ENCODE data around the gene PDE10A.

DNA sequence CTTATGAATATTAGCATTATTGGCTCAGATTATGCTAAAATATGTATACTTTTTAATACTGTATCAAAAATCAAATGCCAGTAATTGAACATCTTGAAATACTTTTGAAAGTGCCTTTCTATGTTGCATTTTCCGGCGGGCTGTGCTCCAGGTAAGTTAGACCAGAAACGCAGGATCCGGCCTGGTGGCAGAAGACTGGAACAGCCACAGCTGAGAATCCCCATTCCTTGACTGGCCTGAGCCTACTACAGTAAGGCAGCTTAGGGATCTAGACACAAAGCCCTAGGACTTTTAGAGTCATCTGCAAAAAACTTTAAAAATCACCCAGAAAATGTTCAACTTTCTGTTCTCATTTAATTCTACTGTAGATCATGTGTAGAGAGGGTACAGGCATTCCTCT lies 214.8 kb downstream of the PDE10A start:
- TF ChIP-seq FOXM1 (CRISPR knock-in tag; IDR thresholded peaks at IDR 0.05) (no peak), SIN3A (IDR thresholded peaks at IDR 0.05; ENCODE audit: borderline replicate concordance, low read depth, low read length) (no peak)

Measured in HepG2 (cell line).